ENCODE measurements around the gene CTDSPL.

DNA sequence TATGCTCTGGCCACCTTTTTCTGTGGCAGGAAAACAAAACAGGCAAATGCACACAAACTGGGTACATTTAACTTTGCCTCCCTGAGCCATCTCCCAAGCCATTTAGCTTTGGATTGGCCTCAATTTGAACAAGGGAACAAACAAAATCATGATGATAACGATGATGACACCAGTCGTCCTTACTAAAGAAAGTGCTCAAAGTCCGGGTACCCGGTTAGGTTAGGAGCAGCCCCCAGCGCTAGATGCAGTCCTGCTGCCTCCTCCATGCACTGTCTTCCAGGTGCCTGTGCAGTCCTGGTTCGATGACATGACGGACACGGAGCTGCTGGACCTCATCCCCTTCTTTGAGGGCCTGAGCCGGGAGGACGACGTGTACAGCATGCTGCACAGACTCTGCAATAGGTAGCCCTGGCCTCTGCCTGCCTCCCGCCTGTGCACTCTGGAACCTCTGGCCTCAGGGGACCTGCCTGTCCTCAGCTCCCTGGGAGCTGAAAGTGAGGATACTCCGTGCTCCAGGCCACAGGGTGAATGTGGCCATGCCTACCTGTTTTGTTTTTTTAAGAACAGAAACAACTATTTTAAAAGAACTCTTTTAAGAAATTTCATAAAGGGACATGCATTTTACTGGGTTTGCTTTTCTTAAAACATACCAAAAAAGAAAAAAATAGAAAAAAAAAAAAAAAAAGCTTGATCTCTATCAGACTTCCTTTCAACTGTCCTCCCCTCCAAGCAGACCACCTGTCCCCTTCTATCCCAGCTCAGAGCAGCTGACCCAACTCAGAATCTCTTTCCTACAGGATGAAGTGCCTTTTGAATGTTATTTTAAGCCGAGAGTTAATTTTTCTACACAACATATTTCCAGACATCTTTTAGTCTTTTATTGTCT lies 119.0 kb downstream of the CTDSPL start:
- TF ChIP-seq, protein P1, sequence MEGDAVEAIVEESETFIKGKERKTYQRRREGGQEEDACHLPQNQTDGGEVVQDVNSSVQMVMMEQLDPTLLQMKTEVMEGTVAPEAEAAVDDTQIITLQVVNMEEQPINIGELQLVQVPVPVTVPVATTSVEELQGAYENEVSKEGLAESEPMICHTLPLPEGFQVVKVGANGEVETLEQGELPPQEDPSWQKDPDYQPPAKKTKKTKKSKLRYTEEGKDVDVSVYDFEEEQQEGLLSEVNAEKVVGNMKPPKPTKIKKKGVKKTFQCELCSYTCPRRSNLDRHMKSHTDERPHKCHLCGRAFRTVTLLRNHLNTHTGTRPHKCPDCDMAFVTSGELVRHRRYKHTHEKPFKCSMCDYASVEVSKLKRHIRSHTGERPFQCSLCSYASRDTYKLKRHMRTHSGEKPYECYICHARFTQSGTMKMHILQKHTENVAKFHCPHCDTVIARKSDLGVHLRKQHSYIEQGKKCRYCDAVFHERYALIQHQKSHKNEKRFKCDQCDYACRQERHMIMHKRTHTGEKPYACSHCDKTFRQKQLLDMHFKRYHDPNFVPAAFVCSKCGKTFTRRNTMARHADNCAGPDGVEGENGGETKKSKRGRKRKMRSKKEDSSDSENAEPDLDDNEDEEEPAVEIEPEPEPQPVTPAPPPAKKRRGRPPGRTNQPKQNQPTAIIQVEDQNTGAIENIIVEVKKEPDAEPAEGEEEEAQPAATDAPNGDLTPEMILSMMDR (conservative IDR thresholded peaks at IDR 0.05; ENCODE audit: low read depth, low read length), result no peak
- TF ChIP-seq EZH2 (IDR thresholded peaks at IDR 0.05; ENCODE audit: borderline replicate concordance, low read depth, low read length, poor library complexity, severe bottlenecking), result no peak

Measured in A673 (cell line).